Stimulated activated naive CD8-positive, alpha-beta T cell treated with anti-CD3 and anti-CD28 coated beads, Interleukin-15, Interleukin-2, amounts not matched to agents 100 ng/mL and 50 ng/mL, for 24 hours (primary cell): Measurements from ENCODE around the gene CYB561.
A peak's percentile ranks its signal among the peaks of the same experiment; 100 is the strongest.

Experiments used
- H3K27ac Mint-ChIP-seq: one replicate; pipeline ENCODE4 v1.8.0; 2021; ENCODE audit warnings: mild to moderate bottlenecking, mixed read lengths
- H3K27me3 Mint-ChIP-seq: one replicate; pipeline ENCODE4 v1.8.0; 2021; ENCODE audit warnings: mixed read lengths
- H3K36me3 Mint-ChIP-seq: one replicate; pipeline ENCODE4 v1.8.0; 2021; ENCODE audit warnings: low read depth, mixed read lengths
- H3K4me1 Mint-ChIP-seq: one replicate; pipeline ENCODE4 v1.8.0; 2021; ENCODE audit warnings: low read depth, mixed read lengths
- H3K4me3 Mint-ChIP-seq: one replicate; pipeline ENCODE4 v1.8.0; 2021; ENCODE audit warnings: mild to moderate bottlenecking, mixed read lengths
- H3K9me3 Mint-ChIP-seq: one replicate; pipeline ENCODE4 v1.8.0; 2021; ENCODE audit warnings: mixed read lengths

CYB561 gene

GRCh38 chr17:63445954-63446752, at the start of gene CYB561:
Gene CYB561, minus strand, starts transcription at chr17:63446306. Its CDS starts 8,759 bp downstream, at chr17:63437547.
- peak within 1 kb of the TSS; percentile 67 for H3K4me3 Mint-ChIP-seq

DNA sequence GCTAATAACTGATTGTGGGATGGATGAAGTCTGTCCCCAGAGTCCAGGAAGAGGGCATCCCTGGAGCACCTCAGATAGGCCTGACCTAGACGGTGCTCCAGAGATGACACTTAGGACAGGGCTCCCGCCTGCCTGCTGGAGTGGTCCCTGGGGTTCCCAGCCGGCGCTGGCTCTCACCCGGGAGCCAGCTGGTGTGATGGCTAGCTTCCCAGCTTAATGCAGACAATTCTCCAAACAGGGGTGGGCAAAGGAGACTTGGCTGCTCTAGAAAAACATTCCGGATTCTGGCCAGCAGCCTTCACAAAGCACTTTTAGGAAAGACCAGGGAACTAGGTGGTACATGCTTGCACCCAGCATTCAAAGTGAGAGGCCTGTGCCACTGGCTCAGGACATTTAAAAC, 49.4 kb upstream of the CYB561 start:
- no peaks in the 10 kb centered on the region for H3K36me3 Mint-ChIP-seq
- no peaks in the 10 kb centered on the region for H3K4me1 Mint-ChIP-seq
- H3K27me3 Mint-ChIP-seq: no peaks in the 10 kb centered on the region
- H3K27ac Mint-ChIP-seq: no peak overlapping the region
- no peak overlapping the region for H3K4me3 Mint-ChIP-seq
- H3K9me3 Mint-ChIP-seq: no peaks in the 10 kb centered on the region

More at GRCh38 chr17:63445954-63446752, at the start of gene CYB561:
- Mint-ChIP-seq H3K27me3 (peaks cover 4% of the 10 kb centered on the region), H3K27ac (peak within 1 kb of the TSS; percentile 83), H3K9me3 (no peaks in the 10 kb centered on the region), H3K36me3 (no peaks in the 10 kb centered on the region), H3K4me1 (peaks cover 29% of the 10 kb centered on the region)

- no peaks in the 10 kb centered on the region for H3K36me3 Mint-ChIP-seq
- H3K27me3 Mint-ChIP-seq: no peaks in the 10 kb centered on the region
- H3K4me3 Mint-ChIP-seq: no peak overlapping the region
- H3K4me1 Mint-ChIP-seq: no peaks in the 10 kb centered on the region
- no peak overlapping the region for H3K27ac Mint-ChIP-seq
- no peaks in the 10 kb centered on the region for H3K9me3 Mint-ChIP-seq
Measured at GRCh38 chr17:63494300-63494928, 48.3 kb upstream of the CYB561 start.

GRCh38 chr17:63493411-63493810, 47.3 kb upstream of the CYB561 start:
- no peak overlapping the region for H3K4me3 Mint-ChIP-seq
- H3K36me3 Mint-ChIP-seq: no peaks in the 10 kb centered on the region
- H3K27me3 Mint-ChIP-seq: no peaks in the 10 kb centered on the region
- no peak overlapping the region for H3K27ac Mint-ChIP-seq
- H3K4me1 Mint-ChIP-seq: no peaks in the 10 kb centered on the region
- no peaks in the 10 kb centered on the region for H3K9me3 Mint-ChIP-seq

DNA sequence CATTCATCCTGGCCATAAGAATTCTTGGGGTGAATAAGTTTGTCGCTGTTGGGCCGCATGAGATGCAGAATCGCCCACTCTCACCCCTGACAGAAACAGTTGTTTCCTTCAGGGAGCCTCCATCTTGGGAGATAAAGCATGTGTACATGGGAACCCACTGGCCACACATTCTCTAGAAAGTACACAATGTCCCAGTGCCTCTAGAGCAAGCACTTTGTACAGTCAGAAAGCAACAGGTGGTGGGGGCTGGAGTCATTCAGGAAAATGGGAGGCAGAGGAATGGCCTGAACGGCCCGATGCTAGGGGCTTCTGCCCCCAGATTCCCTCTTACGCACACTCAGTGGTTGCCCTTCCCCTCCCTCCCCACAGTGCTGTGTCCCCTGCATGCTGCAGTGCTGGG, 46.8 kb upstream of the CYB561 start:
- Mint-ChIP-seq H3K27ac (no peak overlapping the region), H3K9me3 (no peaks in the 10 kb centered on the region), H3K4me3 (no peak overlapping the region), H3K36me3 (no peaks in the 10 kb centered on the region), H3K4me1 (no peaks in the 10 kb centered on the region), H3K27me3 (no peaks in the 10 kb centered on the region)

DNA sequence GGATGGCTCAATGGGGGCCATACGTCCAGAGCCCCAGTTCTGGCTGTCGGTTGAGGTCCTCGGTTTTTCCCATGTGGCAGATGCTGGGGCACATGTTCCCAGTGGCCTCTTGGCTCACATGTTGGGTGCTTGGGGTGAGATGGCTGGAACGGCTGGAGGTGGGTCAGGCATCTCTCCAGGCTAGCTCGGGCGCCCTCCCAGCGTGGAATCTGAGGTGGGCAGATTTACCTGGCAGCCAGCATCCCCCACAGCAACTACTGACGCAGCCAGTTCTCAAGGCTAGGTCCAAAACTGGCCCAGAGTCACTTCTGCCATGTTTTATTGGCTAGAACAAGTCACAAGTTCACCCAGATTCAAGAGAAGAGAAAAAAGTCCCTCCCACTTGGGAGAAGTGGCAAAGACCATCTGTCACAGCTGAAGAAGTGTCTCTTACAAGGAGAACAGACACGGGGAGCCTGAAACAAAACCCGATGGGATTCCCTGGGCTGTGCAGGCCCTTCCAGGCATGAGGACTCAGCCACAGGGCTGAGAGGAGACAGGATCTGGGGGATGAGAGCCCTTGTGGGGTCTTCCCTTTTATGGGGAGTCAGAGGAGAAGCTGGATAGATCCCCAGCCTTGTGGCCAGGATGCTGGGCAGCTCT, 46.0 kb upstream of the CYB561 start:
- Mint-ChIP-seq H3K9me3 (no peaks in the 10 kb centered on the region), H3K27me3 (no peaks in the 10 kb centered on the region), H3K4me1 (no peaks in the 10 kb centered on the region), H3K27ac (no peak overlapping the region), H3K4me3 (no peak overlapping the region), H3K36me3 (no peaks in the 10 kb centered on the region)

- Mint-ChIP-seq H3K27me3 (no peaks in the 10 kb centered on the region), H3K4me1 (no peaks in the 10 kb centered on the region), H3K27ac (no peak overlapping the region), H3K9me3 (no peaks in the 10 kb centered on the region), H3K36me3 (no peaks in the 10 kb centered on the region), H3K4me3 (no peak overlapping the region)
Measured at GRCh38 chr17:63491413-63491812, 45.3 kb upstream of the CYB561 start.

GRCh38 chr17:63490858-63491400, 44.8 kb upstream of the CYB561 start:
- H3K4me1 Mint-ChIP-seq: no peaks in the 10 kb centered on the region
- no peak overlapping the region for H3K27ac Mint-ChIP-seq
- no peak overlapping the region for H3K4me3 Mint-ChIP-seq
- H3K27me3 Mint-ChIP-seq: no peaks in the 10 kb centered on the region
- H3K9me3 Mint-ChIP-seq: no peaks in the 10 kb centered on the region
- H3K36me3 Mint-ChIP-seq: no peaks in the 10 kb centered on the region

GRCh38 chr17:63490329-63490728, 44.2 kb upstream of the CYB561 start:
- H3K27me3 Mint-ChIP-seq: no peaks in the 10 kb centered on the region
- H3K9me3 Mint-ChIP-seq: no peaks in the 10 kb centered on the region
- H3K27ac Mint-ChIP-seq: no peak overlapping the region
- no peaks in the 10 kb centered on the region for H3K36me3 Mint-ChIP-seq
- no peaks in the 10 kb centered on the region for H3K4me1 Mint-ChIP-seq
- no peak overlapping the region for H3K4me3 Mint-ChIP-seq

DNA sequence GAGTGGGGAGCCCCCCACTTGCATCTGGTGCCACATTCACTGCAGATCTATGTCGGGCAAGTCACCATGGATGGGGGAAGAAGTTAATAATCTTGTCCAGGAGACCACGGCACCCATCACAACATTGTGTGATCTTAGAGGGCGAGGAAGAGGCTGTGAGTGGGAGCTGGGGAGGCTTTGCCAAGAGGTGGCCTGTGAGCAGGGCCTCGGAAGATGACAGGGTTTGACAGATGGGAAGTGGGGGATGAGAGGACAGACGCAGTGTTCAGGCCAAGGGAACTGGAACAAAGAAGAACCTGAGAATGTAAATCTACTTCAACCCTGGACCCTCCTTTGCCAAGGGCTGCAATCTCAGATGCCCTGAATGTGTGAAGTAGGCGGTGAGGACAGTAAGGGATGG, 43.2 kb upstream of the CYB561 start:
- H3K27me3 Mint-ChIP-seq: no peaks in the 10 kb centered on the region
- no peak overlapping the region for H3K4me3 Mint-ChIP-seq
- no peaks in the 10 kb centered on the region for H3K4me1 Mint-ChIP-seq
- no peaks in the 10 kb centered on the region for H3K9me3 Mint-ChIP-seq
- no peaks in the 10 kb centered on the region for H3K36me3 Mint-ChIP-seq
- H3K27ac Mint-ChIP-seq: no peak overlapping the region

DNA sequence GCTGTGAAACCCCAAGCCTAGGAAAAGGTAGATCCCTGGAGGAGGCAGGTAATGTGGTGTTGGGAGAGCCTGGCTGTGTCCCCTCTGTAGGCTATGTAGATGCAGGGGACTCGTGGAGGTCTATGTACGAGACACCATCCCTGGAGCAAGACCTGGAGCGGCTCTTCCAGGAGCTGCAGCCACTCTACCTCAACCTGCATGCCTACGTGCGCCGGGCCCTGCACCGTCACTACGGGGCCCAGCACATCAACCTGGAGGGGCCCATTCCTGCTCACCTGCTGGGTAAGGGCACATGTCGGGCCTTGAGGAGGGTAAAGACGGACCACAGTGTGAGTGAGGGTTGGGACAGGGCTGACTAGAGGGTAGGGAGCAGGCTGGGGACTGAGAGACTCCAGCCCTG, 42.7 kb upstream of the CYB561 start:
- Mint-ChIP-seq H3K27ac (no peak overlapping the region), H3K4me3 (no peak overlapping the region), H3K9me3 (no peaks in the 10 kb centered on the region), H3K4me1 (no peaks in the 10 kb centered on the region), H3K27me3 (no peaks in the 10 kb centered on the region), H3K36me3 (no peaks in the 10 kb centered on the region)

DNA sequence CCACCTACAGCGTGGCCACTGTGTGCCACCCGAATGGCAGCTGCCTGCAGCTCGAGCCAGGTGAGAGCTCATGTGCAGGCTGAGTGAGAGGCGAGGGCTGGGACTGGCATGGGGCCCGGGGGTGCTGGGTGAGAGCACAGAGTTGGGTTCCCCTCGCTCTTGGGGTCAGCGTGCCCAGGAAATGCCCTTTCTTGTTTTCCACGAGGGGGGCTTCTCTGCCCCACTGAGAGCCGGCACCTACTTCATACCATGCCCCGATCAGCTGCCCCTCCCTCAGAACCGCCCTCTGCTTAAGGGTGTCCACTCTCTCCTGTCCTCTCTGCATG, 40.9 kb upstream of the CYB561 start:
- no peak overlapping the region for H3K4me3 Mint-ChIP-seq
- no peaks in the 10 kb centered on the region for H3K4me1 Mint-ChIP-seq
- H3K27me3 Mint-ChIP-seq: no peaks in the 10 kb centered on the region
- no peaks in the 10 kb centered on the region for H3K9me3 Mint-ChIP-seq
- H3K36me3 Mint-ChIP-seq: no peaks in the 10 kb centered on the region
- no peak overlapping the region for H3K27ac Mint-ChIP-seq

DNA sequence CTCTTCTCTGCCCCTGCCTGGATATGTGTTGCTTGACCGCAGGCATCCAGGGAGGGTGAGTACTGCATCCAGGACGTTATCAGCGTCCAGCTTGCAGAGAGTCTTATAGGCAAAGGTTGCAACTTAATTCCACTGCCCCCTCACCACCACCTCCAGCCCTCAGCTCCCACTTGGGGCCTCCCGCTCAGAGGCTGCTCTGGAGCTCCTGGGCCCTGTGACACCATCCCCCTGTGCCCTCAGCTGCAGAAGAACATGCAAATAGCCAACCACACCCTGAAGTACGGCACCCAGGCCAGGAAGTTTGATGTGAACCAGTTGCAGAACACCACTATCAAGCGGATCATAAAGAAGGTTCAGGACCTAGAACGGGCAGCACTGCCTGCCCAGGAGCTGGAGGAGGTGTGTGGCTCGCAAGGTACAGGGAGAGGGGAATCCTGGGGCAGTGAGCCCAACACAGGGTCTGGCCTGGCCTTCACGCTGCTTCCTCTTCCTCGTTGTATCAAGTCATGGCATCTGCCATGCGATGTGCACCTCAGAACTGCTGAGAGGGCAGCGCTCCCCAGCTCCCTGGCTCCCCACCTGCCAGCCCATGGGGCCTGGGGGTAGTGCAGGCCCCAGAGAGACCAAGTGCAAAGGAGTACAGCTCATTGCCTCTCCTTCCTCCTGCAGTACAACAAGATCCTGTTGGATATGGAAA, 40.4 kb upstream of the CYB561 start:
- Mint-ChIP-seq H3K4me3 (no peak overlapping the region), H3K4me1 (no peaks in the 10 kb centered on the region), H3K27ac (no peak overlapping the region), H3K36me3 (no peaks in the 10 kb centered on the region), H3K27me3 (no peaks in the 10 kb centered on the region), H3K9me3 (no peaks in the 10 kb centered on the region)

DNA sequence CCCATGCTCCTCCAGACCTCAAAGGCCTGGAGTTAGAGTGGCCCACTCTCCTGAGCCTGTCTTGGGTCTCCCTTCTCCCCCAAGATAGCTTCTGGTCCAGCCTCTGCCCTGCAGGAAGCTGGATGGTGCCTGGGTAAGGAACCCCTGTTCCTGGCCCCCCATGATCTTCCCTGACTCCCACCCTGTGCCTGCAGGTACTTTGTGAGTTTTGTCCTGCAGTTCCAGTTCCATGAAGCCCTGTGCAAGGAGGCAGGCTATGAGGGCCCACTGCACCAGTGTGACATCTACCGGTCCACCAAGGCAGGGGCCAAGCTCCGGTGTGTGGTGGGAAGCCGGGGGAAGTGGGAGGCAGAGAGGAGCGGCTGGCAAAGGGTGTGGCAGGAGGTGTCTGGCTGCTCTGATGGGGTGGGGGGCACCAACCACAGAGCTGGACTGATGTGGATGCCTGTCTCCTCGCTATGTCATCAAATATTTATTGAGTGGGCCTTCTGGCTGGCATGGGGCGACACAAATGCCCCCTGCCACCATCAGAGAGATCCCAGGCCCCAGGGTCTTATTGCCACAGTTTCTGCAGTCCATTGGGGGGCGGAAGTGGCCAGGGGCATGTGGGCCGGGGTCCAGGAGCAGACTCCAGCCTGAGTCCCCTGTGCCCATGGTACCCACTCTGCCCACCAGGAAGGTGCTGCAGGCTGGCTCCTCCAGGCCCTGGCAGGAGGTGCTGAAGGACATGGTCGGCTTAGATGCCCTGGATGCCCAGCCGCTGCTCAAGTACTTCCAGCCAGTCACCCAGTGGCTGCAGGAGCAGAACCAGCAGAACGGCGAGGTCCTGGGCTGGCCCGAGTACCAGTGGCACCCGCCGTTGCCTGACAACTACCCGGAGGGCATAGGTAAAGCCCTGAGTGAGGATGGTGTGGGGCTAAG, 37.8 kb upstream of the CYB561 start:
- Mint-ChIP-seq H3K36me3 (no peaks in the 10 kb centered on the region), H3K27me3 (peaks cover 2% of the 10 kb centered on the region), H3K27ac (no peak overlapping the region), H3K9me3 (no peaks in the 10 kb centered on the region), H3K4me1 (peaks cover 3% of the 10 kb centered on the region), H3K4me3 (no peak overlapping the region)
